ENCODE data around the gene GPR171.

The GPR171 gene

GRCh38 chr3:151178208-151178845 is 24.7 kb downstream of the GPR171 start:
- ChIA-PET CTCF (interaction anchor here (0.6 to 1.6 kb wide), 5 partner anchors 10 to 737 kb away, joined by 3 to 9 read pairs (median 3); no protein-coding TSS in a partner anchor), POLR2A (no interaction called here)
- TF ChIP-seq ZBTB8A (tag by site-specific recombination; IDR thresholded peaks at IDR 0.05) (no peak), ZNF292 (tag by site-specific recombination; IDR thresholded peaks at IDR 0.05; ENCODE audit: borderline replicate concordance, low read depth) (no peak), ZNF2 (tag by site-specific recombination; IDR thresholded peaks at IDR 0.05) (no peak), ZNF112 (tag by site-specific recombination; IDR thresholded peaks at IDR 0.05) (no peak), ZNF514 (tag by site-specific recombination; IDR thresholded peaks at IDR 0.05) (no peak), ZNF391 (tag by site-specific recombination; IDR thresholded peaks at IDR 0.05; ENCODE audit: borderline replicate concordance, low read depth) (no peak), ZNF175 (tag by site-specific recombination; IDR thresholded peaks at IDR 0.05) (no peak), TCF7L2 (IDR thresholded peaks at IDR 0.05; ENCODE audit: borderline replicate concordance, low read depth, low read length) (no peak), ZNF660 (tag by site-specific recombination; IDR thresholded peaks at IDR 0.05) (no peak), ZNF518A (tag by site-specific recombination; conservative IDR thresholded peaks at IDR 0.05; ENCODE audit: low read depth) (no peak), ZNF830 (tag by site-specific recombination; IDR thresholded peaks at IDR 0.05; ENCODE audit: low read depth) (no peak)
- Histone ChIP-seq H3K4me3 (ENCODE audit: low read depth, low read length) (no peak overlapping the region), H3K36me3 (ENCODE audit: control insufficient read depth in 2 of 2, insufficient read depth in 1 of 2, low read length in 2 of 2) (no peaks in the 10 kb centered on the region), H3K4me1 (ENCODE audit: control insufficient read depth, insufficient read depth, low read length) (0 out of 2 replicates have a peak, but pooled peaks cover 2% of the 10 kb centered on the region), H3K9me3 (ENCODE audit: control insufficient read depth, insufficient read depth, low read depth, low read length) (no peaks in the 10 kb centered on the region), H3K27ac (ENCODE audit: extremely low read depth, low read depth, low read length) (no peak overlapping the region)

GRCh38 chr3:151175952-151176351 is 27.1 kb downstream of the GPR171 start:
- POLR2A ChIA-PET, result no interaction called here
- H3K4me3 ChIP-seq (ENCODE audit: low read depth, low read length), result no peak overlapping the region
- no peaks in the 10 kb centered on the region for H3K9me3 ChIP-seq (ENCODE audit: control insufficient read depth, insufficient read depth, low read depth, low read length)
- TF ChIP-seq ZNF274 (IDR thresholded peaks at IDR 0.05; ENCODE audit: low read length), result no peak
- no peak for TF ChIP-seq ZNF274 (tag by site-specific recombination; IDR thresholded peaks at IDR 0.05; ENCODE audit: borderline replicate concordance)
- TF ChIP-seq, protein P1, sequence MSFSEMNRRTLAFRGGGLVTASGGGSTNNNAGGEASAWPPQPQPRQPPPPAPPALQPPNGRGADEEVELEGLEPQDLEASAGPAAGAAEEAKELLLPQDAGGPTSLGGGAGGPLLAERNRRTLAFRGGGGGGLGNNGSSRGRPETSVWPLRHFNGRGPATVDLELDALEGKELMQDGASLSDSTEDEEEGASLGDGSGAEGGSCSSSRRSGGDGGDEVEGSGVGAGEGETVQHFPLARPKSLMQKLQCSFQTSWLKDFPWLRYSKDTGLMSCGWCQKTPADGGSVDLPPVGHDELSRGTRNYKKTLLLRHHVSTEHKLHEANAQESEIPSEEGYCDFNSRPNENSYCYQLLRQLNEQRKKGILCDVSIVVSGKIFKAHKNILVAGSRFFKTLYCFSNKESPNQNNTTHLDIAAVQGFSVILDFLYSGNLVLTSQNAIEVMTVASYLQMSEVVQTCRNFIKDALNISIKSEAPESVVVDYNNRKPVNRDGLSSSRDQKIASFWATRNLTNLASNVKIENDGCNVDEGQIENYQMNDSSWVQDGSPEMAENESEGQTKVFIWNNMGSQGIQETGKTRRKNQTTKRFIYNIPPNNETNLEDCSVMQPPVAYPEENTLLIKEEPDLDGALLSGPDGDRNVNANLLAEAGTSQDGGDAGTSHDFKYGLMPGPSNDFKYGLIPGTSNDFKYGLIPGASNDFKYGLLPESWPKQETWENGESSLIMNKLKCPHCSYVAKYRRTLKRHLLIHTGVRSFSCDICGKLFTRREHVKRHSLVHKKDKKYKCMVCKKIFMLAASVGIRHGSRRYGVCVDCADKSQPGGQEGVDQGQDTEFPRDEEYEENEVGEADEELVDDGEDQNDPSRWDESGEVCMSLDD (tag by site-specific recombination; IDR thresholded peaks at IDR 0.05), result no peak
- TF ChIP-seq SALL2 (tag by site-specific recombination; IDR thresholded peaks at IDR 0.05; ENCODE audit: borderline replicate concordance), result no peak
- TF ChIP-seq ZNF776 (tag by site-specific recombination; IDR thresholded peaks at IDR 0.05; ENCODE audit: borderline replicate concordance), result no peak
- no peak for TF ChIP-seq ZNF114 (tag by site-specific recombination; IDR thresholded peaks at IDR 0.05)
- no peak for TF ChIP-seq ZFP3 (tag by site-specific recombination; IDR thresholded peaks at IDR 0.05; ENCODE audit: low read depth)
- TF ChIP-seq, protein P2, sequence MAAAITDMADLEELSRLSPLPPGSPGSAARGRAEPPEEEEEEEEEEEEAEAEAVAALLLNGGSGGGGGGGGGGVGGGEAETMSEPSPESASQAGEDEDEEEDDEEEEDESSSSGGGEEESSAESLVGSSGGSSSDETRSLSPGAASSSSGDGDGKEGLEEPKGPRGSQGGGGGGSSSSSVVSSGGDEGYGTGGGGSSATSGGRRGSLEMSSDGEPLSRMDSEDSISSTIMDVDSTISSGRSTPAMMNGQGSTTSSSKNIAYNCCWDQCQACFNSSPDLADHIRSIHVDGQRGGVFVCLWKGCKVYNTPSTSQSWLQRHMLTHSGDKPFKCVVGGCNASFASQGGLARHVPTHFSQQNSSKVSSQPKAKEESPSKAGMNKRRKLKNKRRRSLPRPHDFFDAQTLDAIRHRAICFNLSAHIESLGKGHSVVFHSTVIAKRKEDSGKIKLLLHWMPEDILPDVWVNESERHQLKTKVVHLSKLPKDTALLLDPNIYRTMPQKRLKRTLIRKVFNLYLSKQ (tag by site-specific recombination; IDR thresholded peaks at IDR 0.05; ENCODE audit: borderline replicate concordance), result no peak
- TF ChIP-seq ZNF626 (tag by site-specific recombination; IDR thresholded peaks at IDR 0.05), result no peak
- no peak for TF ChIP-seq SP2 (tag by site-specific recombination; IDR thresholded peaks at IDR 0.05)
- CTCF ChIA-PET, result no interaction called here
- H3K4me1 ChIP-seq (ENCODE audit: control insufficient read depth, insufficient read depth, low read length), result no peaks in the 10 kb centered on the region
- no peaks in the 10 kb centered on the region for H3K36me3 ChIP-seq (ENCODE audit: control insufficient read depth in 2 of 2, insufficient read depth in 1 of 2, low read length in 2 of 2)
- no peak overlapping the region for H3K27ac ChIP-seq (ENCODE audit: extremely low read depth, low read depth, low read length)

All from HEK293 (cell line).